A549 (cell line): ENCODE data around the gene PSMD13. TPM values are rescaled to one million over a fixed set of nuclear protein-coding genes. Genes with fewer than 3 reads are reported as not detected.

Experiments used
- ATAC-seq, 2 experiments: fragments of 200-7000 bp in 1 of 2; fragments of >200 bp in 1 of 2; cut with Nextera tagmentation in 1 of 2; cut with Tn5 transposase in 1 of 2; 3 replicates each; pipeline versions ENCODE4 v1.8.0 to v1.9.1; 2018 to 2020; ENCODE audit warnings: mild to moderate bottlenecking in 1 of 2, moderate library complexity in 1 of 2
- CTCF ChIA-PET: fragments of 300-600 bp; sonication (Branson Sonifier 250); formaldehyde crosslinking; extraction: SDS; loops from one replicate; lab custom pipeline; 2021; ENCODE audit warnings: antibody characterized with exemption, inconsistent platforms; lab: Yijun Ruan, JAX
- POLR2A ChIA-PET: fragments of 350-600 bp; formaldehyde crosslinking; extraction: SDS; loops from one replicate; lab custom pipeline; 2021; ENCODE audit warnings: antibody characterized with exemption, inconsistent platforms; lab: Yijun Ruan, JAX
- DNase-seq, 2 experiments: peaks; one replicate each; pipeline versions ENCODE4 v3.0.0 to v3.0.0-alpha.2; 2011 to 2016; ENCODE audit warnings: low read depth in 1 of 2, low spot score in 1 of 2
- FAIRE-seq: peaks from 2 replicates; lab custom pipeline; 2011; peaks lifted over from hg19 to GRCh38; lab: Jason Lieb, UNC
- H3K27ac ChIP-seq, 2 experiments: fragments of >200 bp; sonication (Bioruptor Twin); formaldehyde crosslinking; 3 replicates each; pipeline ENCODE4 v1.5.1; 2016 to 2017
- H3K4me1 ChIP-seq: fragments of >200 bp; sonication (Bioruptor Twin); formaldehyde crosslinking; 3 replicates; pipeline ENCODE4 v1.6.1; 2016
- H3K4me2 ChIP-seq: fragments of >200 bp; sonication (Bioruptor Twin); formaldehyde crosslinking; 3 replicates; pipeline ENCODE4 v1.6.1; 2016
- H3K4me3 ChIP-seq: fragments of >200 bp; sonication (Bioruptor Twin); formaldehyde crosslinking; 3 replicates; pipeline ENCODE4 v1.5.1; 2016
- H3K9me3 ChIP-seq: fragments of >200 bp; sonication (Bioruptor Twin); formaldehyde crosslinking; 3 replicates; pipeline ENCODE4 v1.6.1; 2016
- ATOH8 ChIP-seq: fragments of 250-450 bp; sonication (Bioruptor Pico); IDR thresholded peaks from 2 replicates; pipeline ENCODE4 v1.5.0; 2020; ENCODE audit warnings: low read depth, mild to moderate bottlenecking, moderate library complexity
- CBX2 ChIP-seq: fragments of 200-600 bp; sonication (generic); IDR thresholded peaks from 2 replicates; pipeline ENCODE4 v1.6.1; 2016; ENCODE audit warnings: low read depth, mild to moderate bottlenecking, borderline replicate concordance
- CBX8 ChIP-seq: fragments of 200-600 bp; sonication (generic); IDR thresholded peaks from 2 replicates; pipeline ENCODE4 v1.6.1; 2016
- CEBPB ChIP-seq, 2 experiments: fragments of >200 bp in 1 of 2; sonication (Bioruptor Twin) in 1 of 2; formaldehyde crosslinking in 1 of 2; IDR thresholded peaks; 2 replicates each; pipeline ENCODE4 v1.6.1; 2012 to 2016
- CHD2 ChIP-seq: fragments of 150-350 bp; IDR thresholded peaks from 2 replicates; pipeline ENCODE4 v1.6.1; 2014; ENCODE audit warnings: low read length; ENCODE audit not compliant: partially characterized antibody
- CTCF ChIP-seq: fragments of >200 bp; sonication (Bioruptor Twin); formaldehyde crosslinking; IDR thresholded peaks from 3 replicates; pipeline ENCODE4 v1.5.1; 2016
- EHF ChIP-seq: fragments of 250-450 bp; sonication (Bioruptor Pico); IDR thresholded peaks from 2 replicates; pipeline ENCODE4 v1.5.0; 2020; ENCODE audit warnings: mild to moderate bottlenecking
- EP300 ChIP-seq, 2 experiments: fragments of >200 bp; sonication (Bioruptor Twin); formaldehyde crosslinking; IDR thresholded peaks; 2 replicates in 1 of 2; 3 replicates in 1 of 2; pipeline ENCODE4 v1.6.1; 2016 to 2017
- ESRRA ChIP-seq: fragments of 150-350 bp; IDR thresholded peaks from 2 replicates; pipeline ENCODE4 v1.6.1; 2014; ENCODE audit warnings: mild to moderate bottlenecking, low read length, borderline replicate concordance
- FOSB ChIP-seq: fragments of 250-450 bp; sonication (Bioruptor Pico); IDR thresholded peaks from 2 replicates; pipeline ENCODE4 v1.5.0; 2020; ENCODE audit warnings: mild to moderate bottlenecking, moderate library complexity
- FOXS1 ChIP-seq: fragments of 250-450 bp; sonication (Bioruptor Pico); IDR thresholded peaks from 2 replicates; pipeline ENCODE4 v1.5.0; 2020; ENCODE audit warnings: mild to moderate bottlenecking, moderate library complexity
- GATA3 ChIP-seq: IDR thresholded peaks from 2 replicates; pipeline ENCODE4 v1.6.1; 2012; ENCODE audit warnings: borderline replicate concordance
- HES2 ChIP-seq: fragments of >200 bp; sonication (Bioruptor Twin); formaldehyde crosslinking; IDR thresholded peaks from 2 replicates; pipeline ENCODE4 v1.6.1; 2016
- HEYL ChIP-seq: fragments of 250-450 bp; sonication (Bioruptor Pico); IDR thresholded peaks from 2 replicates; pipeline ENCODE4 v1.8.0; 2021; ENCODE audit warnings: mild to moderate bottlenecking, moderate library complexity
- HOXB5 ChIP-seq: fragments of 250-450 bp; sonication (Bioruptor Pico); IDR thresholded peaks from 2 replicates; pipeline ENCODE4 v1.5.0; 2020; ENCODE audit warnings: mild to moderate bottlenecking, moderate library complexity
- KDM1A ChIP-seq: fragments of 200-600 bp; sonication (generic); IDR thresholded peaks from 2 replicates; pipeline ENCODE4 v1.6.1; 2016; ENCODE audit warnings: low read depth, mild to moderate bottlenecking
- KDM5A ChIP-seq: fragments of 200-600 bp; sonication (generic); IDR thresholded peaks from 2 replicates; pipeline ENCODE4 v1.6.1; 2016; ENCODE audit warnings: antibody characterized with exemption, mild to moderate bottlenecking
- MAFK ChIP-seq: fragments of 450-650 bp; IDR thresholded peaks from 2 replicates; pipeline ENCODE4 v1.6.1; 2014; ENCODE audit not compliant: partially characterized antibody
- MYC ChIP-seq: IDR thresholded peaks from 2 replicates; pipeline ENCODE4 v1.6.1; 2012; ENCODE audit warnings: mild to moderate bottlenecking, inconsistent platforms, low read length, improper control_type of control experiment, borderline replicate concordance
- NFE2L2 ChIP-seq: fragments of 150-350 bp; conservative IDR thresholded peaks from 2 replicates; pipeline ENCODE4 v1.6.1; 2014; ENCODE audit warnings: low read length
- PHF8 ChIP-seq: fragments of 200-600 bp; sonication (generic); IDR thresholded peaks from 2 replicates; pipeline ENCODE4 v1.6.1; 2016; ENCODE audit warnings: low read depth, mild to moderate bottlenecking, antibody characterized with exemption, moderate library complexity, borderline replicate concordance
- POLR2AphosphoS2 ChIP-seq: conservative IDR thresholded peaks from 2 replicates; pipeline ENCODE4 v1.6.1; 2012; ENCODE audit warnings: low read length, improper control_type of control experiment, inconsistent platforms
- SREBF2 ChIP-seq: fragments of 450-650 bp; IDR thresholded peaks from 2 replicates; pipeline ENCODE4 v1.6.1; 2014; ENCODE audit warnings: mild to moderate bottlenecking, moderate library complexity
- TFCP2L1 ChIP-seq: fragments of 250-450 bp; sonication (Bioruptor Pico); IDR thresholded peaks from 2 replicates; pipeline ENCODE4 v1.5.0; 2021; ENCODE audit warnings: mild to moderate bottlenecking
- ZNF302 ChIP-seq: fragments of 250-450 bp; sonication (Bioruptor Pico); IDR thresholded peaks from 2 replicates; pipeline ENCODE4 v1.9.0; 2021; ENCODE audit warnings: inconsistent platforms, mild to moderate bottlenecking, moderate library complexity
- ZSCAN20 ChIP-seq: fragments of 250-450 bp; sonication (Bioruptor Pico); IDR thresholded peaks from 2 replicates; pipeline ENCODE4 v1.8.0; 2022; ENCODE audit warnings: mild to moderate bottlenecking, moderate library complexity
- WGBS: methylation state at CpG from one replicate; pipeline ENCODE4 v1.1.6; 2017; ENCODE audit errors: missing lambda C conversion rate; 5-methylcytosine and 5-hydroxymethylcytosine counted together
- polyA plus RNA-seq, 4 experiments: library from polyadenylated mRNA; depleted of rRNA in 3 of 4; stranded (reverse); fragments of >200 nt; fragmentation: RNase III in 1 of 4; extraction: RNeasy Plus Mini Kit Qiagen cat#74134 plus additional on column Dnase treatment in 1 of 4; gene quantifications; 2 replicates in 3 of 4; 3 replicates in 1 of 4; pipeline ENCODE4 v1.2.3, GENCODE V29; 2011 to 2017
- TF ChIP-seq, protein P1 (sequence below): IDR thresholded peaks from 2 replicates; pipeline ENCODE4 v1.6.1; 2012

The PSMD13 gene
- polyA plus RNA-seq, 2 of the 4 experiments (the other 2 are of a cell fraction) = 153 to 198 TPM

GRCh38 chr11:199782-200181 is 37.0 kb upstream of the PSMD13 start (continued):
- TF ChIP-seq ATOH8 (no peak), CBX8 (no peak), HEYL (CRISPR knock-in tag) (no peak), GATA3 (no peak), EHF (no peak), FOXS1 (CRISPR knock-in tag) (no peak), SREBF2 (no peak), HES2 (no peak), MAFK (no peak)
- TF ChIP-seq, protein P1, sequence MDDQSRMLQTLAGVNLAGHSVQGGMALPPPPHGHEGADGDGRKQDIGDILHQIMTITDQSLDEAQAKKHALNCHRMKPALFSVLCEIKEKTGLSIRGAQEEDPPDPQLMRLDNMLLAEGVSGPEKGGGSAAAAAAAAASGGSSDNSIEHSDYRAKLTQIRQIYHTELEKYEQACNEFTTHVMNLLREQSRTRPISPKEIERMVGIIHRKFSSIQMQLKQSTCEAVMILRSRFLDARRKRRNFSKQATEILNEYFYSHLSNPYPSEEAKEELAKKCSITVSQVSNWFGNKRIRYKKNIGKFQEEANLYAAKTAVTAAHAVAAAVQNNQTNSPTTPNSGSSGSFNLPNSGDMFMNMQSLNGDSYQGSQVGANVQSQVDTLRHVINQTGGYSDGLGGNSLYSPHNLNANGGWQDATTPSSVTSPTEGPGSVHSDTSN = no peak

GRCh38 chr11:200224-201003 is 36.4 kb upstream of the PSMD13 start:
- TF ChIP-seq TFCP2L1 (no peak), CEBPB (IDR thresholded peaks at IDR 0.05) (no peak), ZNF302 (CRISPR knock-in tag) (no peak), SREBF2 (no peak), PHF8 (no peak), EP300 (IDR thresholded peaks at IDR 0.05) (no peak), KDM5A (no peak), POLR2AphosphoS2 (no peak), NFE2L2 (no peak), KDM1A (no peak), CHD2 (no peak)
- Histone ChIP-seq H3K9me3 (no peaks in the 10 kb centered on the region), H3K4me1 (peaks cover under 1% of the 10 kb centered on the region; the same call in 1 of the 3 replicates), H3K27ac (no peak overlapping the region), H3K4me2 (no peak overlapping the region), H3K4me3 (no peak overlapping the region)
- FAIRE-seq = no peak
- no peak for DNase-seq
- ATAC-seq = no peak
- WGBS = 100% methylated on average over 9 of the region's 13 CpGs
- ChIA-PET POLR2A (no interaction called here), CTCF (no interaction called here)

DNA sequence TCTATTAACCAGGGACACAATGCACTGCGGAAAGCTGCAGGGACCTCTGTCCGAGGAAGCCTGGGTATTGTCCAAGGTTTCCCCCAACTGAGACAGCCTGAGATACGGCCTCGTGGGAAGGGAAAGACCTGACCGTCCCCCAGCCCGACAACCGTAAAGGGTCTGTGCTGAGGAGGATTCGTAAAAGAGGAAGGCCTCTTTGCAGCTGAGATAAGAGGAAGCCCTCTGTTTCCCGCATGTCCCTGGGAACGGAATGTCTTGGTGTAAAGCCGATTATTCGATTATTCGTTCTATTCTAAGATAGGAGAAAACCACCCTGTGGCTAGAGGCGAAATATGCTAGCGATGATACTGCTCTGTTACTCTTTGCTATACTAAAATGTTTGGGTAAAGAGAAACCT is 34.8 kb upstream of the PSMD13 start:
- TF ChIP-seq FOSB (CRISPR knock-in tag) = no peak
- TF ChIP-seq, all 56 proteins: peak for 0
- H3K4me1 ChIP-seq = peaks cover 10% of the 10 kb centered on the region; the same call in 1 of the 3 replicates
- no peak overlapping the region for H3K4me2 ChIP-seq
- POLR2A ChIA-PET = no interaction called here
- CTCF ChIA-PET = no interaction called here
- WGBS = 92% methylated on average over 15 of the region's 15 CpGs
- H3K4me3 ChIP-seq = no peak overlapping the region
- no peak for FAIRE-seq
- no peaks in the 10 kb centered on the region for H3K9me3 ChIP-seq
- H3K27ac ChIP-seq = no peak overlapping the region
- DNase-seq = no peak
- no peak for ATAC-seq

DNA sequence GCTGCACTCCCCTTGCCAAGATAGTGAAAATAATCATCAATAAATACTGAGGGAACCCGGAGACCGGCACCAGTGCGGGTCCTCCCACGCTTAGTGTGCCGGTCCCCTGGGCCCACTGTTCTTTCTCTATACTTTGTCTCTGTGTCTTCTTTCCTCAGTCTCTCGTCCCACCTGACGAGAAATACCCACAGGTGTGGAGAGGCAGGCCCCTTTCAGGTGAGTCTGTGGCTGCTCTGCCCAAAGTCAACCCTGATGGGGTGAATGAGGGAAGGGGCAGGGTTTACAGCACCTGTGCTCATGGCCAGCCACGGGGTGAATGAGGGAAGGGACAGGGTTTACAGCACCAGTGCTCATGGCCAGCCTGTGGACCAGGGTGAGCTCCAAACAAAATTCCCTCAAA is 34.3 kb upstream of the PSMD13 start:
- ChIA-PET POLR2A (no interaction called here), CTCF (no interaction called here)
- no peak for ATAC-seq
- Histone ChIP-seq H3K4me2 (no peak overlapping the region), H3K4me1 (peaks cover 10% of the 10 kb centered on the region; the same call in 1 of the 3 replicates), H3K27ac (no peak overlapping the region)
- no peak for FAIRE-seq
- no peak for TF ChIP-seq MYC
- TF ChIP-seq ZSCAN20 (CRISPR knock-in tag) = no peak
- TF ChIP-seq GATA3 = no peak
- no peak for TF ChIP-seq HES2
- TF ChIP-seq MAFK = no peak
- TF ChIP-seq CTCF = no peak
- no peak for TF ChIP-seq CBX2
- no peak for TF ChIP-seq ESRRA
- no peak for TF ChIP-seq SREBF2
- TF ChIP-seq HOXB5 (CRISPR knock-in tag) = no peak
- TF ChIP-seq, all 56 proteins: peak for 0
- H3K4me3 ChIP-seq = no peak overlapping the region
- no peaks in the 10 kb centered on the region for H3K9me3 ChIP-seq
- no peak for DNase-seq
- 90% methylated on average over 8 of the region's 8 CpGs for WGBS
